Bone marrow (tissue), 2 donors: ENCODE data around the gene NRXN3.

Source experiments
- DNase-seq, 2 donors: peaks; one replicate each; lab custom pipeline; 2025; lab: John Stamatoyannopoulos, UW

The NRXN3 gene

DNA sequence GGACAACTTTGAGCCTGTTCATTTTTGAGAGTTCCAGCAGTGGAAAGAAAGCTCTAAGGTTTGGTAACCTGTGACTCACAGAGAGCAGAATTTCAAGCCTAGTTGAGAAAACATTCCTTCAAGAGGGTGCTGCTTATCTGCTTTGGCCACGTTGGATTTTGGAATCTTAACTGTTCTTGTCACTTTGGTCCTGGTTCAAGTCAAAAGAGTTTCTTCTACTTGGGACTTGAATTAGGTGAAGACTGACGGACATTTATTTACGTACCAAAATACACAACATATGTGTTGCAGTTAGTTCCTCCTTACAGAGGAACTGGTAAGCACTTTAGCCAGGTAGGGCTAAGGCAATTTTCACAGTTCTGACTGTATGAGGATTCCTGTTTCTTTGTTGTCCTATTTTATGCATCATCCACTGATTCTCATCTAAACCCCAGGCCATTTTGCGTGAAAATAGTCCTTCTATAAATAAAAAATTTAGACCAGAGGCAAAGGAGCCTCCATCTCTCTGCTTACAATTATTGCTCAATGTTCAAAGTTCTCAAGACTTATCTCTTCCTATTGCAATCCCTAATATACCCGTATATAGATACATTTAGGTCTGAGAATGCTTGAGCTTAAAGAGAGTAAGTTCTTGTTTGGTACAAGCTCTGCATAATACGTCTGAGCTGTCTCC lies 1460.3 kb downstream of the NRXN3 start:
- DNase-seq: no peak

DNA sequence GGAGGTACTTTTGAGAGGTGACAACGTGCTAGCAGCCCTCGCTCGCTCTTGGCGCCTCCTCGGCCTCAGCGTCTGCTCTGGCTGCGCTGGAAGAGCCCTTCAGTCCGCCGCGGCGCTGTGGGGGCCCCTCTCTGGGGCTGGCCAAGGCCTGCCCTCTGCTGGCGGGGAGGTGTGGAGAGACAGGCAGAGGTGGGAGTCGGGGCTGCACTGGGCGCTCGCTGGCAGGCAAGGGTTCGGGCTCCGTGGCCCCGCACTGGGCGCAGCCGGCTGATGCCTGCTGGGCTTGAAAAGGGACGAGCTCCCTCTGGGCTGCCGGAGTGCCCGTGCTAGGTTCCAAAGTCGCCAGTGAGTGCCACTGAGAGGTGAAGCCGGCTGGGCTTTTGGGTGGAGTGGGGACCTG lies 1461.1 kb downstream of the NRXN3 start:
- no peak for DNase-seq

DNA sequence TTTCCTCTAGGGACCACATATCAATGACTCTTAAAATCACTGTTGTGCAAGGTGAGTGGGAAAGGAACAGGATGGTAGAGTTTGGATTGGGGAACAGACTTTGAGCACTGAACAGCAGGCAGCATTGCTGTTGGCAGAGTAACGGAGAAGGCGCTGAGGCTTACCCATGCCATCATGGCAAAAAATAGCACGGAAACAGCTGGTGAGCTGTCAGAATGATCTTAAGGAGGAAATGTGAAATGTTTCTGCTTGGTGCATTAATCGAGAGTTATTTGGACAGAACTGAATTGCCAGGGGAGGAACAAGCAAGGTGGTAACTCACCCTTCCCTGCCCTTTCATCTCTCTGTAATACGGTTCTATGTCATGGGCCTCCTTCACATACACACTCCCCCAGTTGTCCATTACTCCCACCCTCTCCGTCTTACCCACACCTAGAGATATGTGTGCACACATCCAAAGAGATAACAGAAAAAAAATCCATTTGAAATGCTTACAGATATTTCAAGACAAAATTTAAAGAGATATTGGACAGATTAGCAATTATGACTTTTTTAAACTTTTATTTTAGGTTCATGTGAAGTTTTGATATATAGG lies 1468.6 kb downstream of the NRXN3 start:
- DNase-seq: no peak

DNA sequence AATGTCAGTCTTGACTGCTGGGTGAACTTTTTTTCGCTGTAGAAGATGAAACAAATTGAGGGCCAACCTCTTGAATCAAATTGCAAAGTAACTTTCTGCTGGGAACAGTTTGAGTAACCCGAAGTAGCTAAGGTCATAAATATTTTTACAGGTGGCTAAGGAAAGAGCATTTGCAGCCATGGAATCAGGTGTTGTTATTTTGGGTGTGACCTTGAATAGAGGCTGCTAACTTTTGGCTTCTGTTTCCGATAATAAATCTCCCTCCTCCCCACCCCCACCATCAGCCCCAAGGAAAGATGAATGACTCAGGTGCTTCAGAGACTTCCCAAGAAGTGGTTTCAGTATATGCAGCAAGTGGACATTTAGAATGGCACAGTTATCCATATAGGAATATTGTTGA lies 1469.4 kb downstream of the NRXN3 start:
- DNase-seq: no peak

DNA sequence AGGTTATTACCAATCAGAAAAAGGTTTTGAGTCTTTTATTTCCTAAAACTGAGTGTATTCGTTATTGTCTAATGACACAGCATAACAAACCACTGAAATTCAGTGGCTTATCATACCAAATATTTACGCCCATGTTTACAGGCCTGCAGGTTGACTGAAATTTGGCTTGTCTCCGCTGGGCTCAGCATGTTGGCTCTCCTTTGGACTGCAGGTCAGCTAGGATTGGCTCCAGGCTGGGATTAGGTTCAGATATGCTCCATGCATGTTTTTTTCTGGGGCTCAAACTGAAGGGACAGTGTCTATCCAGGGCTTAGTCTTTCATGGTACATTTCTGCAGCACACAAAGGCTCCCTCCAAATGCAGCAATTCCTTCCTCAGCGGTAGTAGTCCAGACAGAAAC lies 1471.2 kb downstream of the NRXN3 start:
- DNase-seq: no peak

DNA sequence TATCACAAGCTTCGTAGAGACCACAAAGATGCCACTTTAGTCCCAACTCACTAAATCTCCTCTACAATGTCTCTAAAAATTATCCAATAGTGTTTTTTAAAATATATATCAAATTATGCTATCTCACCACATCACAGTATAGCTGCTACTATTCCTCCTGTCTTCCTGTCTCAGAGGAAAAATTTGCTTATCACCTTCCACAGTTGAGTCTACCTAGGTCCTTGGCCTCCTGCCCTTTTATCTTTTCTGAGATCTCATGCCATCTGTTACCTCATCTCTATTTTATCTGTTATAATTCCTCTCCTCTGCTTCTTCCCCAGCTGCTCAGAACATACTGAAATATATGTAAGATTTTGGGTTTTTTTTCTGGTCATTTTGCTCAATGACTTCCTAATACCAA lies 1473.0 kb downstream of the NRXN3 start:
- DNase-seq: no peak

DNA sequence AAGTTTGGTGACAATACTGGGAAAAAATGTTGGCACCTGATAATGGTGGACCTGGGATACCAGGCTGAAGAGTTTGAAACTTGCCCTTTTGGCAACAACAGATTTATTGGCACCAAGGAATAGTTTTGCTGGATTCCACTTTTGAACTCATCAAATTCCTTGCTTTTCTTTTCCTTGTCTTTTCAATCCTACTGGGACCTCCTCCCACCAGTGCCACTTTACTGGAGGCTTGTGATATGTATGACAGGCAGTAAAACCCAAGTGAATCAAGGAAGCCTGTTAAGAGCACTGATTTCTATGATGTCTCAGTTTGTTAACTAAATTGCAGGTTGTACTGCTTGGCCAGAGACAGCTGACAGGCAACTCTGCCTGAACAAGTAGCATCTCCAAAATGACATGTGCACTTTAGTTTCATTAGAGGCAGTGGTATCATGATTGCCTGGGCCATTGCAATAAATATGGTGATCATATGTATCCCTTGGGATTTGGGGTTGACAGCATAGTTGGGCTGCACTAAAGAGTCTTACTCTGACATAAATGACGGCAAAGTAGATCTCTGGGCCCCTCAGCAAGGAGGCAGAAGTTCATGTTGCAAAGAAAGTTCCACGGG lies 1475.7 kb downstream of the NRXN3 start:
- DNase-seq: no peak

DNA sequence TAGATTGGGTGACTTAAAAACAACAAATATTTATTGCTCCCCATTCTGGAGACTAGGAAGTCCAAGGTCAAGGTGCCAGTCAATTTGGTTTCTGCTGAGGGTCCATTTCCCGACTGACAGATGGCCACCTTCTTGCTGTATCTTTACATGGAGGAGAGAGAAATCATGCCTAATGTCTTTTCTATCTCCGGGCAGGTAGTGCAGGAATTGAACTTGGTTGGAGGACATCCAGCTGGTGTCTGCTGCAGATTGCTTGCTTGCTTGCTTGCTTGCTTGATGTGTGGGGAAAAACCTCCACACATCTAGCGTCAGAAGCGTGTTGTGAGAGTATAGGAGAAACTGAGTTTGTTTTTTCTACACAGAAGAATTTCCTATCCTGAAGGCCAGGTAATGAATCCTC lies 1479.7 kb downstream of the NRXN3 start:
- DNase-seq: no peak

DNA sequence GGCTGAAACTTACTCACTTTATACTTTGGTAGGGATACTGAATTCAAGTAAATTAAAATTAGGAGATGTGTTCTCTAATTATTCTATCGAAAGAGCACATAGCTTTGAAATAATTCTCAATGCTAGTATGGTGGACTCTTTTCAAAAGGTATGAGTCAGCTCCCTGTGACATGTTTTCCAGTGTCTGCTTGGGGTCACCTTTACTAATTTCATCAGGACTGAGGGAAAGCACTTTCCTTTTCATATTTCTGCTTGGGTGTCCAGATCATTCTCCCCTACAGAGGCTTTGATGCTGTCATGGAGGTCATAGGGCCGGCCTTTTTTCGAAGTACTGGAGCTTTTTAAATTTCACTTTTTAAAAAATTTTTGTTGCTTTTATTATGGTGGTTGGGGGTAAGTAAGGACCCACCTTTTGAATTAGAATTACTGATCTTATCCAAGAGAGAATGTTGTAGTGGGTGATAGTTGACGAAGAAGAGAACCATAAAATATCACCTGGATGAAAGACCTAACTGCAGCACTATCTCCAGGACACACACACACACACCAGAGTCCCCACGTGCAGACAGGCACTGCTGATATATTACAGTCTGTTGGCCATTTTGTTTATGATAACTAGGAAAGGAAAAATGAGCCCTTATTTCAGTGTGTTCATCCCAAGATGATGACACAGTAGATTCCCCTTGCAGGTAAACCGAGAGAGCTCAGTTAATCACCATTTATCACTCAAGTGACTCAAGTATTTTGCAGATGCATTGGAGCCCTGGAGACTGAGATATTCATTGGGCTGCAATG lies 1482.5 kb downstream of the NRXN3 start:
- DNase-seq: no peak

DNA sequence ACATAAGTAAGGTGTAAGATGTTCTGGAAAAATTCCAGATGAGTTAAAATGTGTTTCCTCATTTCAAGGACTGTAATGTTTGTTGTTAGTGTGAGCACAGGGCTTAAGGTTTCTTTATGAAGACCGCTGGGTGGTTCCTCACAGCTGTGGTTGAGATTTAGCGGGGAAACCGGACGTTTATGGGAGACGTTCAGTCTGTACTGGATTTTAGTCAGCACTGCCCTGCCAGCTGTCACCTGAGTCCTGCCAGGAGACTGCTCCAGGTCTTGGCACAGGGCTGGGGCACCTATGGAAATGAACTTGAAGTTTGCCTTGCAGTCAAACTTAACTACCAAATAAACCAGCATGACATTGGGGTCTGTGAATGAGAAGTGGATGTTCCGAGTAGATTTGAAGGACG lies 1485.9 kb downstream of the NRXN3 start:
- no peak for DNase-seq

DNA sequence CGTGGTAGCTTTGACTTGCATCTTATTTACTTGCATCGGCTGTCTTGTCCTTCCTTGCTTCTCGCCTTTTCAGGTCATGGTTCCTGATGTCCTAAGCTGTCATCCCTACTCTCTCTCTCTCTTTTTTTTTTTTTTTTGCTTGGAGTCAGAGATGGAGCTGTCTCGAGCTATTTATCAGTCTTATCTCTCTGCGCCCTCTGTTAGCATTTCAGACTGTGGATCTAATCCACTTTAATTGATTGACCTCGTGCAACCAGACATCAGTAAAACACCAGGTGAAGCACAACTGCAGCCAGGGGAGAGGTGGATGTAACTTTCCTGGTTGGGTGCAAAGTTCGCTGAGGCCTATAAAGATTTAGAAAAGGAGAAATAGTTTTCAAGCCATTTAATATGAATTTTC lies 1486.3 kb downstream of the NRXN3 start:
- DNase-seq: no peak

DNA sequence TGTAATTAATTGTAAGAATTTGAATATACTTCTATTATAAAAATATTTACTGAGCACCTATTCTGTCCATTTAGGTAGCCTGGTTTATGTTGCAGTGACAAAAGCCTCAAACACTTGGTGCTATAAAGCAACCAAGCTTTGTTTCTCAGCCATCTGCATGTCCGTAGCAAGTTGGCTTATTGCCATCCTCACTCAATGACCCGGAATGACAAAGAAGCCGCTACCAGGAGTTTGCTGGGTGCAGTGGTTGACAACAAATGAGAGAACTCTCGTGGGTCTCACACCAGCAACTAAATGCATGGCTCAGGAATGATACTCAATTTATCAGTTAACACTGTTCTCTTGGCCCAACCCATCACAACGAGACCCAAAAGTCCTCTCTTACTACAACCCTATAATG lies 1488.0 kb downstream of the NRXN3 start:
- DNase-seq: no peak

DNA sequence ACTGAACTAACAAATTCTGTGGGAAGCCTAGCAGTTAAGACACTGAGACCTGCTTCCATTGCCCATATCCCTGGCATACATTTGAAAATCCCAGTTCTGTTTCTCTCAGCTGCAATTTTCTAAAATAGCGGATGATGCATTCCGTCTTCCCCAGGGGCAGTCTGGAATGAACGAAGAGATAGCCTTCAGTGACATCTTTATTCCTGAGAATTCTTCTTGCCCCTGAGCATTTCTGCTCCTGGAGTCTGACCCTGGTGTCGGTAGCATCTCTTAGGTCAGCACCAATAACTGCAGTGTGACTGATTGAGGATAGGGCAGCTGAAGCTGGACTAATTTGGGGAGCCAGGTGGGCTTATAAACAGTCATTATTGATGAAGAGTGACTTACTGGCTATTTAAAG lies 1488.6 kb downstream of the NRXN3 start:
- DNase-seq: no peak

DNA sequence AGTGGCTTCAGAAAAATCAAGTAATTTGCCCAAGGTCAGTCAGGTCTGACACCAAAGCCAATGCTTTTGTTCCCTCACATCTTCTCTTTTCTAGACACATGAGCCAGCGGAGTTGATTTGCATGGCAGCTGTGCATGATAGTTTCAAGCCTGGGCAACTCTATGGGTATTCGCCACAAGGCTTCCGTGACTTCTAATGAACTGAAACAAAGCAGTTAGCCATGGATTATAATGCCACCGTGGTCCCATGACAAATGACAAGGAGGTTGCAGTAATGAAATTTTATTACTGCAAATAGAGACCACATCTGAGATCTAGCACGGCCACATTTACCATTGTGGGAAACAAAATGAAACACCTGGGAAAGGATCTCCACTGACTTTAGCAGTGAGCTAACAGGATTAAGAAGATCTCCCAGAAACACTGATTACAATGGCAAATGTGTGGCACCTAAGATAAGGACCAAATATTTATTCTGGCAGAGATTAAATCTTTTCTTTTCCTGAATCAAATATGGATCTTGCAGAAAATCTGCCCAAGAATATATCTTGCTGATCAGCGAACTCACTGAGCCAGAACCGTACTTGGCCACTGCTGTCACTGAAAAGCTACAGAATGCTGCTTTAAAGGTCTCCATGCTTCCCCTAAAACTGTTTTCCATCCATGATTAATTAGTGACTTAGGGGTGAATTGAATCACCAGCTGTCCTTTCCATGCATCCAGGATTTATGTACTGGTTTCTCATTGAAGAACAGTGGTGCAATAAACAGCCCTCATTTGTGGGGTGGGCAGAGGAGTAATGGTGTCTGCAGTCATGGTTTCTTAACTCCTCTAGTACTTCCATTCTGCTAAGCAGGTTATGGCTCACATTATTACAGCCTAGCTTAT lies 1490.1 kb downstream of the NRXN3 start:
- no peak for DNase-seq

DNA sequence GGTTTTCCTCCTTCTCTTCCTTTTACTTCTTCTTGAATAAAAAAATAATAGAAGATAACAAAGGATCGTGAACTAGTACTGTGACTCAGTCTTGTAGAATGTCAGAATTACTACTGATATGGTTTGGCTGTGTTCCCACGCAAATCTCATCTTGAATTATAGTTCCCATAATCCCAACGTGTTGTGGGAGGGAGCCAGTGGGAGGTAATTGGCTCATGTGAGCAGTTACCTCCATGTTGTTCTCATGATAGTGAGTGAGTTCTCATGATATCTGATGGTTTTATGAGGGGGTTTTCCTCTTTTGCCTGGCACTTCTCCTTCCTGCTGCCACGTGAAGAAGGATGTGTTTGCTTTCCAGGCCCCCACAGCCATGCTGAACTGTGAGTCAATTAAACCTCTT lies 1491.6 kb downstream of the NRXN3 start:
- no peak for DNase-seq

DNA sequence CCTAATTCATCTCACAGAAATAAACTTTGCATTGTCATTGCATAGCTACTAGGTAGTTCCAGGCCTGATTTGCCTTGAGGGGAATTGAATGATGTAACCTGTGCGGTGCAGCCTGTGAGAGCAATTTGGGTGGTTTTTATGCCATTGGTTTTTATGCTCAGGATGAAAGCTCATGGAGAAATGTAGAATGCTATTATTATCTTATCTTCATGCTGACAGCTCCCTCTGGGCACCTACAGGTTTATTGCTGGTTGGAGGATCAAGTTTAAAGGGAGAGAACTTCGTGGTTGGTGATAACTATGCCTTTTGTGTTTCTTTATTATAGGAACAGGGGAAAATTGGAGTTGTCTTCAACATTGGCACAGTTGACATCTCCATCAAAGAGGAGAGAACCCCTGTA lies 1493.3 kb downstream of the NRXN3 start:
- no peak for DNase-seq

DNA sequence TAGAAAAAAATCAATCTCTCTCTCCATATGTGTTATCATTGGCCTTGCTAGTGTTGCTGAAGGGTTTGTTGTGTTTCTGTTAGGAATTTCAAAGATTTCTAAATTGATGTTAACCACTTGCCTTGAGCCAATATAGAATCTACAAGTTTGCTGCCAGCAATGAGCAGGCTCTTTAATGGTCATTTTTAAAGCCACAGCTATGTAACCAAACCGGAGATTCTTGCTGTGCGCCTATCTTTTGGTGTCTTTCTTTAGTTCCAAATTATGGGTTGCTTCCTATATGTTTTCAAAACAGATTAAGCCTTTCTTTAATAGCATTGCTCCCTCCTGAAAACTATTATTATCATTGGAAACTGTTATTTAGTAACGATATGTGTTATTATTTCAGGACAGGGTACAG lies 1495.4 kb downstream of the NRXN3 start:
- no peak for DNase-seq

DNA sequence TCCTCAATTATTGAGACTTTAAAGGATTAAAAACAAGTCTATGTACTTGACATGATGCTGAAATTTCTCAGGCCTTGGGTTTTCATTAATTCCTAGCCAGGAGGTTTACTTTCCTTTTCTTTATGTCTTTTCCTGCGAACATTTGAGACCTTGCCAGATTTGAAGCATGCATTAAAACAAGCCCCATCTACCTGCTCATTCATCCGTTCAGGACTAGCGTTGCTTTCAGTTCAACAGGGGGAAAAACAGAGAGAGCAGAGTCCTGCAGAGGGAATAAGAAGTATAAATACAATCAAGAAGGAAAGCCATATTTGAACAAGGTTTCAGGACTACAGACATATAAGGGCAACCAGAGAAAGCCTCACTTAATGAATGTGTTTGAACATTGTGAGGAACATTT lies 1498.8 kb downstream of the NRXN3 start:
- DNase-seq: no peak

DNA sequence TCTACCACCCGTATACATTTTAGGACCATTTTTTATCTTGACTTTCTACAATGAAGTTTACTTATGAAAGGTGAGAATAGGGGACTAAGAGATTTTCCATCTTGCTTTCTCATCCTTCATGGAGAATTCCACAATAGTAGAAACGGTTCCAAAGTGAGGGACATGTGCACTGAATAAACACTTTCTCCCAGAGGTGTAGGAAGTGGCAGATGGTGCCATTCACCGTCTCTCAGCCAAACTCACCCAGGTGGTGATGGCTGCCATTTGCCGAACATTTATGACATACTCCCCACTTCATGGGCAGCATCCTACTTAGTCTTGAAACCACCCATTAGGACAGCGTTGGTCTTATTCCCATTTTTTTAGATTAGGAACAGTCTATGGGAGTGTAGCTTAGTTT lies 1500.6 kb downstream of the NRXN3 start:
- no peak for DNase-seq

DNA sequence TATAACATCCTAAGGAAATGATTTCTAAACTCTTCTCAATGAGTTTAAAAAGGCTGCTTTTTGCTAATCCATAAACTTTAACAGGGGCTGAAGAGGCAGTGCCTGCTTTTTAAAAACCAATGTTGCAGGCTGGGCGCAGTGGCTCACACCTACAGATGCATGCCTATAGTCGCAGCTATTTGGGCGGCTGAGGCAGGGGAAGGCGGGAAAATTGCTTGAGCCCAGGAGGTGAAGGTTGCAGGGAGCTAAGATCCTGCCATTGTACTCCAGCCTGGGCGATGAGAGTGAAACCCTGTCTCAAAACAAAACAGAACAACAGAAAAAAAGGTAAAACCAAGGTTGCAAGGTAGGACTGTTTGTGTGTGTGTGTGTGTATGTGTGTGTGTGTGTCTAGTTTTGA lies 1509.9 kb downstream of the NRXN3 start:
- no peak for DNase-seq

DNA sequence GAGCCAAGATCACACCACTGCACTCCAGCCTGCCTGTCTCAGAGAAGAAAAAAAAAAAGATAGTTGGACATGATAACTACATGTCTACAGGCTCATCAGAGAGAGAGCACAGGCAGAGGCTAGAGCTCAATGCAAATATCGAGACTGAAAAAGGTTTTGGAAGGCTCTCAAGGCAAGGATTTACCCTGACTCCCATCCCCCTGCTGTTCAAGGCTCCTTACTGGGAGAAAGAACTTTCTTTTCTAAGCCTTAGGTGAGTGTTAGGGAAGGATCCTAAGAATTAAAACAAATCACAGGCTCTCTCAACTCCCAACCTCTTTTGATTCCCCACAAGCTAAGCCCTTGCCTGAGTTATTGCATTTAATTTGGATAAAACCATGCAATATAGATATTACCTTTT lies 1516.0 kb downstream of the NRXN3 start:
- no peak for DNase-seq

DNA sequence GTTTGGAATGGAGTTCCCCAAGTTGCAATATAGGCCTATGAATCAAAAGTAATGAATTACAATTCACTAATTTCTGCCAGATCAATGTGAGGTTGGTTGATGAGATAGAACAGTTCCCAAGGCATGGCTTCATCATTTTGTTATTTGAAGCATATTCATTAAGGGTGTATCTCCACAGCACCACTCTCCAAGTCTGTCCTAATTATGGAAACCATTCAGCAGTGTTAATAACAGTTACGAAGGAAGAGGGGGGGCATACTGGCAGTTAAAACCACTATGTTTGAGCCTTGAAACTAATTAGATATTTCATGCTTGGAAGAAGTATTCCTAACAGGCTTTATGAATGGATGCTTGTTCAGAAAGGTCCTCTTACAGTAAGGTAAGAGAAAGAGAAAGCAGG lies 1520.8 kb downstream of the NRXN3 start:
- no peak for DNase-seq
